PC-3 (cell line): ENCODE measurements around the gene ITGA3. TPM values are rescaled to one million over a fixed set of nuclear protein-coding genes. Genes with fewer than 3 reads are reported as not detected.

Experiments
- ATAC-seq: fragments of 200-7000 bp; cut with Tn5 transposase; 2 replicates; pipeline ENCODE4 v1.9.1; 2020; ENCODE audit warnings: mild to moderate bottlenecking, moderate library complexity
- BruUV-seq: library from RNA; stranded (reverse); fragments of 400-500 nt; replicated peaks from 2 replicates; lab custom pipeline; 2021; lab: Mats Ljungman, UMichigan
- CTCF ChIA-PET: fragments of 300-600 bp; sonication (Branson Sonifier 250); formaldehyde crosslinking; loops from one replicate; lab custom pipeline; 2022; ENCODE audit warnings: antibody characterized with exemption; lab: Charles Lee
- POLR2A ChIA-PET: fragments of 300-600 bp; sonication (Branson Sonifier 250); formaldehyde crosslinking; loops from one replicate; lab custom pipeline; 2022; ENCODE audit warnings: antibody characterized with exemption; ENCODE audit not compliant: unreplicated experiment; lab: Charles Lee
- DNase-seq: peaks from one replicate; pipeline ENCODE4 v3.0.0-alpha.2; 2015
- H2AFZ ChIP-seq: fragments of 300-600 bp; sonication (generic); 2 replicates; pipeline ENCODE4 v1.6.0; 2016; ENCODE audit warnings: antibody characterized with exemption, low read length
- H3F3A ChIP-seq: fragments of 300-600 bp; sonication (generic); one replicate; pipeline ENCODE4 v1.6.0; 2017; ENCODE audit warnings: antibody characterized with exemption, low read length, control low read depth, mild to moderate bottlenecking; ENCODE audit not compliant: unreplicated experiment
- H3K27ac ChIP-seq: fragments of 300-600 bp; sonication (generic); 2 replicates; pipeline ENCODE4 v1.5.1; 2016; ENCODE audit warnings: mild to moderate bottlenecking, low read length
- H3K27me3 ChIP-seq: fragments of 300-600 bp; sonication (generic); 2 replicates; pipeline ENCODE4 v1.6.1; 2016; ENCODE audit warnings: low read length, mixed read lengths
- H3K36me3 ChIP-seq: fragments of 300-600 bp; sonication (generic); 2 replicates; pipeline ENCODE4 v1.6.1; 2016; ENCODE audit warnings: low read depth, mixed run types, low read length, mixed read lengths
- H3K4me1 ChIP-seq: fragments of 300-600 bp; sonication (generic); 2 replicates; pipeline ENCODE4 v1.5.1; 2016; ENCODE audit warnings: low read length; ENCODE audit not compliant: insufficient read depth
- H3K4me2 ChIP-seq: fragments of 300-600 bp; sonication (generic); 2 replicates; pipeline ENCODE4 v1.6.0; 2016; ENCODE audit warnings: low read length
- H3K4me3 ChIP-seq: fragments of 300-600 bp; sonication (generic); 2 replicates; pipeline ENCODE4 v1.5.1; 2016; ENCODE audit warnings: mild to moderate bottlenecking, low read length, mixed read lengths
- H3K79me2 ChIP-seq: fragments of 300-600 bp; sonication (generic); 2 replicates; pipeline ENCODE4 v1.6.1; 2017; ENCODE audit warnings: low read length, mixed read lengths
- H3K9ac ChIP-seq: fragments of 300-600 bp; sonication (generic); 2 replicates; pipeline ENCODE4 v1.6.0; 2016; ENCODE audit warnings: mild to moderate bottlenecking, low read length
- H3K9me2 ChIP-seq: fragments of 300-600 bp; sonication (generic); replicated peaks from 2 replicates; pipeline ENCODE4 v1.6.1; 2016; ENCODE audit warnings: mixed run types, low read length, mixed read lengths
- H3K9me3 ChIP-seq: fragments of 300-600 bp; sonication (generic); 2 replicates; pipeline ENCODE4 v1.6.1; 2016; ENCODE audit warnings: low read length, mixed read lengths
- H4K20me1 ChIP-seq: fragments of 300-600 bp; sonication (generic); 2 replicates; pipeline ENCODE4 v1.6.1; 2016; ENCODE audit warnings: low read length, mixed read lengths
- CTCF ChIP-seq: fragments of 300-600 bp; sonication (generic); conservative IDR thresholded peaks from 2 replicates; pipeline ENCODE4 v1.5.1; 2017; ENCODE audit warnings: antibody characterized with exemption, low read depth, mild to moderate bottlenecking, low read length
- EZH2 ChIP-seq: fragments of 300-600 bp; sonication (generic); IDR thresholded peaks from one replicate; pipeline ENCODE4 v1.6.1; 2017; ENCODE audit warnings: antibody characterized with exemption, mild to moderate bottlenecking, low read length; ENCODE audit not compliant: unreplicated experiment
- EZH2phosphoT487 ChIP-seq: fragments of 300-600 bp; sonication (generic); IDR thresholded peaks from 2 replicates; pipeline ENCODE4 v1.6.1; 2018; ENCODE audit warnings: mild to moderate bottlenecking, antibody characterized with exemption, low read length, borderline replicate concordance
- intact Hi-C: fragments of 100-400 bp; cut with micrococcal nuclease; formaldehyde crosslinking; loops from 2 replicates; pipeline ENCODE4 v1.9.0; 2023
- total RNA-seq: library from RNA; depleted of rRNA; stranded (reverse); fragments of >200 nt; gene quantifications from 2 replicates; pipeline ENCODE4 v1.2.3, GENCODE V29; 2014

ITGA3 gene
- total RNA-seq, 1 experiment from 2014 or later = 598 TPM

- ATAC-seq (no peak), DNase-seq (no peak)
- ChIA-PET CTCF (interaction anchor here (1.2 kb wide), 1 partner anchor 73 kb away, joined by 5 read pairs; no protein-coding TSS in a partner anchor), POLR2A (no interaction called here)
- peaks cover 8% of the 10 kb centered on the region for H3K4me1 ChIP-seq
- TF ChIP-seq EZH2 (no peak), EZH2phosphoT487 (no peak), CTCF (no peak)
- no peak overlapping the region for H3K4me3 ChIP-seq
- BruUV-seq = no TSS peak
- no peaks in the 10 kb centered on the region for H4K20me1 ChIP-seq
- no peak overlapping the region for H3K27ac ChIP-seq
- H3K9ac ChIP-seq = no peak overlapping the region
- H3K36me3 ChIP-seq = no peaks in the 10 kb centered on the region
- no peak overlapping the region for H2AFZ ChIP-seq
- H3F3A ChIP-seq = peaks cover 16% of the 10 kb centered on the region
- no peaks in the 10 kb centered on the region for H3K9me2 ChIP-seq
- no peaks in the 10 kb centered on the region for H3K79me2 ChIP-seq
- H3K9me3 ChIP-seq = peaks cover 8% of the 10 kb centered on the region
- no peaks in the 10 kb centered on the region for H3K27me3 ChIP-seq
- intact Hi-C loops = no loop called here
- no peak overlapping the region for H3K4me2 ChIP-seq
These were observed 34.1 kb upstream of the ITGA3 start for GRCh38 chr17:50021681-50022370.

GRCh38 chr17:50022463-50023130, 33.3 kb upstream of the ITGA3 start:
- ChIA-PET POLR2A (no interaction called here), CTCF (no interaction called here)
- Histone ChIP-seq H3K27me3 (no peaks in the 10 kb centered on the region), H3K36me3 (no peaks in the 10 kb centered on the region), H3K9me2 (no peaks in the 10 kb centered on the region), H3F3A (peaks cover 16% of the 10 kb centered on the region), H4K20me1 (no peaks in the 10 kb centered on the region), H2AFZ (no peak overlapping the region), H3K9ac (no peak overlapping the region), H3K27ac (no peak overlapping the region), H3K4me2 (no peak overlapping the region), H3K4me3 (no peak overlapping the region), H3K4me1 (peaks cover 14% of the 10 kb centered on the region), H3K9me3 (peaks cover 8% of the 10 kb centered on the region), H3K79me2 (no peaks in the 10 kb centered on the region)
- BruUV-seq = no TSS peak
- TF ChIP-seq EZH2 = no peak
- TF ChIP-seq EZH2phosphoT487 = no peak
- TF ChIP-seq CTCF = no peak
- intact Hi-C loops = no loop called here
- no peak for ATAC-seq
- no peak for DNase-seq

- H2AFZ ChIP-seq = no peak overlapping the region
- H3K4me3 ChIP-seq = no peak overlapping the region
- CTCF ChIA-PET = no interaction called here
- H3K4me1 ChIP-seq = peaks cover 22% of the 10 kb centered on the region
- peaks cover 8% of the 10 kb centered on the region for H3K9me3 ChIP-seq
- H3K36me3 ChIP-seq = no peaks in the 10 kb centered on the region
- H4K20me1 ChIP-seq = no peaks in the 10 kb centered on the region
- no peak overlapping the region for H3K9ac ChIP-seq
- POLR2A ChIA-PET = no interaction called here
- ATAC-seq = no peak
- intact Hi-C loops = no loop called here
- H3F3A ChIP-seq = peaks cover 16% of the 10 kb centered on the region
- BruUV-seq = no TSS peak
- H3K27me3 ChIP-seq = no peaks in the 10 kb centered on the region
- DNase-seq = no peak
- H3K9me2 ChIP-seq = no peaks in the 10 kb centered on the region
- H3K27ac ChIP-seq = no peak overlapping the region
- H3K79me2 ChIP-seq = no peaks in the 10 kb centered on the region
- TF ChIP-seq EZH2 (no peak), CTCF (no peak), EZH2phosphoT487 (no peak)
- H3K4me2 ChIP-seq = no peak overlapping the region
These were observed 32.4 kb upstream of the ITGA3 start for GRCh38 chr17:50023520-50023919.
